GM19455 (cell line): ENCODE data around the gene THAP7.

Experiments used
- ATAC-seq: cut with Tn5 transposase; IDR thresholded peaks from one replicate; pipeline ENCODE4 v1.9.1; 2021; ENCODE audit not compliant: unreplicated experiment

THAP7 gene

DNA sequence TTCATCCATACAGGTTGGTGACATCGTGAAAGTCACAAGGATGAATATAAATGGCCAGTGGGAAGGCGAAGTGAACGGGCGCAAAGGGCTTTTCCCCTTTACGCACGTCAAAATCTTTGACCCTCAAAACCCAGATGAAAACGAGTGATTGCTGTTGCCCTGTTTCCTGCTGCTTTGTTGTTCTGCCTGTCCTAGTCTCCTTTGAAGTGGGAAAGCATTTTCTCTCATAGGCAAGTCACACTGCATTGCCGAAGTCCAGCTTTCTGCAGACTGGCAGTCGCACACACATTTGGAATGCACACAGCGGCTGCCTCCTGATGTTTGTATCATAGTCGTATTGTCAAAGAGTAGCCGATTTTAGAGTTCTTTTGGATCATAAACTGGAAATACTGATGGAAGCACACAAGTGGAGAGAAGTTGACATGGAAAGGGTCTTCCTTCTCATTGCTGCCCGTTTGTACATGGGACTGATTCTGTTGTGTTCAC is 52.2 kb downstream of the THAP7 start:
- no peak for ATAC-seq
